GM21381 (cell line): ENCODE measurements around the gene DEF6.
A peak's percentile ranks its signal among the peaks of the same experiment; 100 is the strongest.
"Not testable (repeated sequence)": the region's sequence is repeated elsewhere in the genome, so short reads cannot be mapped to it uniquely, and the experiment has no call there.

Experiments used
- ATAC-seq: cut with Tn5 transposase; IDR thresholded peaks from one replicate; pipeline ENCODE4 v1.9.1; 2021; ENCODE audit warnings: mild to moderate bottlenecking, moderate library complexity; ENCODE audit not compliant: unreplicated experiment

The DEF6 gene

GRCh38 chr6:35280903-35281302 is 16.7 kb upstream of the DEF6 start:
- no peak for ATAC-seq

- ATAC-seq: no peak
Measured at GRCh38 chr6:35282472-35282871, 15.1 kb upstream of the DEF6 start.

GRCh38 chr6:35283361-35283760 is 14.3 kb upstream of the DEF6 start:
- no peak for ATAC-seq

GRCh38 chr6:35287671-35288396 is 9.8 kb upstream of the DEF6 start:
- no peak for ATAC-seq

- ATAC-seq: no peak
Measured at GRCh38 chr6:35288834-35289233, 8.8 kb upstream of the DEF6 start.

GRCh38 chr6:35291491-35291890 is 6.1 kb upstream of the DEF6 start:
- no peak for ATAC-seq

- ATAC-seq: no peak
Measured at GRCh38 chr6:35292494-35292893, 5.1 kb upstream of the DEF6 start.

GRCh38 chr6:35293681-35294080 is 3.9 kb upstream of the DEF6 start:
- ATAC-seq: no peak

GRCh38 chr6:35294308-35294945 is 3.2 kb upstream of the DEF6 start:
- no peak for ATAC-seq

- no peak for ATAC-seq
Measured at GRCh38 chr6:35295036-35295435, 2.6 kb upstream of the DEF6 start.

GRCh38 chr6:35295521-35296315 is 1.9 kb upstream of the DEF6 start:
- no peak for ATAC-seq

- ATAC-seq: no peak
Measured at GRCh38 chr6:35296931-35297600, 552 bp upstream of the DEF6 start.

- no peak for ATAC-seq
Measured at GRCh38 chr6:35298625-35299140, 1.1 kb downstream of the DEF6 start.

GRCh38 chr6:35299674-35300073 is 2.1 kb downstream of the DEF6 start:
- ATAC-seq: no peak

GRCh38 chr6:35300848-35301247 is 3.2 kb downstream of the DEF6 start:
- no peak for ATAC-seq

- ATAC-seq: peak; percentile 74
Measured at GRCh38 chr6:35302604-35303241, 5.1 kb downstream of the DEF6 start.

- ATAC-seq: no peak
Measured at GRCh38 chr6:35304299-35304698, 6.7 kb downstream of the DEF6 start.

- ATAC-seq: no peak
Measured at GRCh38 chr6:35305117-35305516, 7.5 kb downstream of the DEF6 start.

- not testable (repeated sequence) for ATAC-seq
Measured at GRCh38 chr6:35307138-35307537, 9.5 kb downstream of the DEF6 start.

- ATAC-seq: not testable (repeated sequence)
Measured at GRCh38 chr6:35308543-35308942, 10.9 kb downstream of the DEF6 start.
